NCI-H1092 treated with DMSO at 0.1 percent for 48 hours (cell line): ENCODE measurements around the gene AIFM2.
"Not testable (repeated sequence)": the region's sequence is repeated elsewhere in the genome, so short reads cannot be mapped to it uniquely, and the experiment has no call there.

Experiments
- DNase-seq: peaks from one replicate; lab custom pipeline; 2025; lab: John Stamatoyannopoulos, UW

Gene AIFM2

DNA sequence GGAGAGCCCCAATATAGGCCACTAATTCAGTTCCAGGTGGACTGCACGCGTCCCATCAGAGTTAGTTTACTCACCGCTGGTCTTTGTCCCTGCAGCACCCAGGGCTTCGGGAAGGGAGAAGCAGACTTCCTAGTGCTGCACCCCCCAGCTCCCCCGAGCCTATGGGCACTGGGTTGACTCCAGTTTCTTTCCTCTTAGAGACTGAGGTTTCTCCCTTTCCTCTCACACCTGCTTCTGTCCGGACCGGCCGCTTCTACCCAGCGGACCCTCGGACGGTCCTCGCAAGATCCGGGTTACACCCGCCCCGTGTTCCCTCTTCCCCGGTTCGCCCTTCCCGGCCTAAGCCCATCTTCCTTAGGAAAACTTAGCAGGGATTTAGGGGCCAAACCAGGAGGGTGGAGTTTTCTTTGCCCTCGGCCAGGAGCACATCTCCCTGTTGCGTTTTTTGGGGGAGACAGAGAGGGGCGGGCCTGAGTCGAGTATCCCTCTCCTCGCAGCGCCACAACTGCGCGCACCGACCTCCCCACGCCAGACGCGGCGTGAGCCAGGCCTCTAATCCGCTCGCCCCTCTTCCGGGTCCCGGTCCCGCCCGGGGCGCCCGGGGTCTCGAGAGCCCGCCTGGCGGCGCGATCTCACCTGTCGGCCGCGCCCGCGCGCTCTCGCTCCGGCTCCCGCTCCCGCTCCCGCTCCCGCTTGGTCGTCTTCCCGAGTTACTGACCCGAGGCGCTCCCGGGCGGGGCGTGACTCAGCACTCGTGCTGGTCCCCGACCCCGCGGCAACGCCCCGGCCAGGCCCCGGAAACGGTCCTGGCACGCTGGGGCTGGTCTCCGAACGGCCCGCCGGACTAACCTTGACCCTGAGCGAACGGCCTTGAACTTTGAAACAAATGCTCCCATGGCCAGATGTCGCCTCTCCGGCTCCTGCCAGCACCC lies at the start of gene AIFM2:
AIFM2 (minus strand) TSS at position 728 of the 932 bp plus-strand sequence. CDS start 8,741 bp downstream, outside the sequence.
- peak; percentile 15 for DNase-seq

DNA sequence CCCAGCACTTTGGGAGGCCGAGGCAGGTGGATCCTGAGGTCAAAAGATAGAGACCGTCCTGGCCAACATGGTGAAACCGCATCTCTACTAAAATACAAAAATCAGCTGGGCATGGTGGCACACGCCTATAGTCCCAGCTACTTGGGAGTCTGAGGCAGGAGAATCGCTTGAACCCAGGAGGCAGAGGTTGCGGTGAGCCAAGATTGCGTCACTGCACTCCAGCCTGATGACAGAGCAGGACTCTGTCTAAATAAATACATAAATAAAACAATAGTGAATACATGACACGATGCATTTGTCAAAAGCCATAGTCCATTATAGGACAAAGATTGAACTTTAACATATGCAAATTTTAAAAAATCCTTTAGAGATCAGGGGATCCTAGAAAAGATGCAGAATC lies 46.6 kb upstream of the AIFM2 start:
- not testable (repeated sequence) for DNase-seq

DNA sequence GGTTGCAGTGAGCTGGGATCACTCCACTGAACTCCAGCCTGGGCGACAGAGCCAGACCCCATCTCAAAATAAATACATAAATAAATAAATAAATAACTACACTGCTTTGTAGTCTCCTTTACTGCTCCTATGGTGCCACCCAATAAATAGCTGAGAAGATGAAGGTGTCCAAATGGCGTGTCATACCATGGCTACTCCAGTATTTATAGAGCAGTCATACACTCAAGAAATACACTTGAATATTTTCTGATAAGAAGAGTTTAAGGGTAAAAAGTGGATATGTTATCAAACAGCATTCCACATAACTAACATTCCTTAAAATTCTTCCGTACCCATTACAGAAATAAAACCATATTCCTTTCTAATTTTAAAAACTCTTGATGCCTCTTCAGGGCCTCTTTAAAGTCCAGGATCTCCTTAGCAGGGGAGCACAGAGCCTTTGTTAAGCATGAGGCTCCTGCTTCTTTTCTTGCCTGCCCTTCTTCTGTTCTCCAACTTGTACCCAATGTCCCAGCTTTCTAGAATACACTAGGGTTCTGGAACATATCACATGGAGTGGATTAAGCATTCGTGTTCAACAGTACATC lies 45.6 kb upstream of the AIFM2 start:
- no peak for DNase-seq

DNA sequence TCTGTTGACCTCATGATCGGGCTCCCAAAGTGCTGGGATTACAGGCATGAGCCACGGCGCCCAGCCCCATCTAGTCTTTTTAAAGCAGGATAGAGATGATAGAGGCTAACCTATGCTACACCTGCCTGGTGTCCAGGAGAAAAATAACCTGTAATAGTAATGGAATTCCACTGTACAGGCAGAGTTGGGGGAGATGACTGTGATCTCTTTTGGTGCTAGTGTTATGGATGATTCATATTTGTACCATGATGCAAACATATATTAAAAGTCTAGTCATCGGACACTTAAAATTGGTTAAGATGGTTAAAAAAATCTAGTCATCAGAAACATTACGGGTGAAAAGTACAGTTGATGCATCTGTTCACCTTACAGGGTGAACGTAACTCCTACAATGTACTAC lies 43.8 kb upstream of the AIFM2 start:
- no peak for DNase-seq

DNA sequence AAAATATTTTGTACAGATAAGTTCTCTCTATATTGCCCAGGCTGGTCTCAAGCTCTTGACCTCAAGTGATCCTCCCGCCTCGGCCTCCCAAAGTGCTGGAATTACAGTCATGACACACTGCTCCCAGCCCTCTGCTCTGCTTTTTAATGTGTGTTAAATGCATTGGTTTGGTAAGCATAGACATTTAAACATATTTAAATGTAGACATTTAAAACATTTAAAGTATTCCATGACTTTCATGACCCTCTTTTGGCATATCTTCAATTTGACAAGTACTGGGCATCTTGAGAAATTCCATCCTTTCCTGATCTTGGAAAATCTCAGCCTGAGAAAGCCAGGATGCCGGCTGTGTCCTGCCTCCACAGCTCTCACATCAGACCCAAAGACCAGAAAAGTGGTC lies 42.9 kb upstream of the AIFM2 start:
- DNase-seq: no peak

DNA sequence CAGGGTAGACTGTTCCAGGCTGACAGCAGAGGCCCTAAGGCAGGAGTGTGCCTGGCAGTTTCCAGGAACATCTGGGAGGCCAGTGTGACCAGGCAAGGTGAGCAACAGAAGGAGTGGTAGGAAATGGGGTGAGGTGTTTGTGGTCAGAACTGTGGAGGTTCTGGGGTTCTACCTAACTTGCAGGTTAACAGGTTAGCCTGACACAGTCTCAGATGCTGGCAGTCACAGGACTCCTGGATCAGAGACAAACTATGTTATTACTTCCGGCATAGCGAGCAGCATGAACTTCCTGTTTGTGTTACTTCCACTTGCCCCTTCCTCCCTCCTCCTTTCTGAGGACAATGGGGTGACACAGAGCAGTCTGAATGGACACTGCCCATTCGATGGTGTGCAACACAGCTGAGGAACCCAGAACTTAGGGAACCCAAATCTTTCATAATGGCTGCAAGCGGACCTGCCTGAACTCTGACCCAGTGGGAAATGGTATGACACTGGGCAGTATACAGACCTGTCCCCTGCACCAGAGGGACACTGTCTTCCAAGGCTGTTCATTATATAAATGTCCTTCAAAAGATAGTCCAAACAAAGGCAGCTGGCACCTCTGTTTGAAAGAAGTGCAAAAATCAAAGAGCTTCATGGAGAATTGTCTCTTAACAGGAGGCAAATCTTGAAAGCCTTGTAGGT lies 41.6 kb upstream of the AIFM2 start:
- no peak for DNase-seq

DNA sequence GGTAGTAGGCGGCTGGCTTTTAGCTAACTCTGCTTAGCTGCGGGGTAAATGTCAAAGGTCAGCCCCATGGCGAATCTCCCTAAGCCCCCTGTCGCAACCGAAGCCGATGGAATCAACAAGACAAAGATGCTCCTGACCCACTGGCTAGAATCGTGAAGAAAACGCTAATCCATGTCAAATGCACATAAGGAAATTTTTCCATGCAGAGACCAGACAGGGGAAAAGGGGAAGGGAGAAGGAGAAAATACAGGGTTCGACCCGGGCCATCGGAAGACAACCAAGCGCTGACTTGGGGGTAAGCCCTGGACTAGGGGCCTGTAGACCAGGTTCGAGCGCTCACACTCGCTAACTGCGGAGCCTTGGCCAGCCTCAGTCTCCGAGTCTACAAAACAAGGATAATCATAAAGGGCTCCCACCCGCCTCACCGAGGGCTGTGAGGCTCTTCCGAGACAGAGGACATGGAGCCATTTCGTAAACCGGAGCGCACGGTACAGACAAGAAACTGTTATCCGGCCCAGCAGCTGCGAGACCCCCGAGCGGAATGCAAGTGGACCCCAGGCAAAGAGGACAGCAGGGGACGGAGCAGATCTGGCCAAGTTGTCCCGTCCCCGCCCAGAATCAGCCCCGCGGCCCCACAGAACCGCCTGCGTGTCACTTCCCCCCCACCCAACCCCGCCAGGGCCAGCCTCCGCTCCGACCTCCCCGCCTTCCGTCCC lies 37.2 kb upstream of the AIFM2 start:
- no peak for DNase-seq

DNA sequence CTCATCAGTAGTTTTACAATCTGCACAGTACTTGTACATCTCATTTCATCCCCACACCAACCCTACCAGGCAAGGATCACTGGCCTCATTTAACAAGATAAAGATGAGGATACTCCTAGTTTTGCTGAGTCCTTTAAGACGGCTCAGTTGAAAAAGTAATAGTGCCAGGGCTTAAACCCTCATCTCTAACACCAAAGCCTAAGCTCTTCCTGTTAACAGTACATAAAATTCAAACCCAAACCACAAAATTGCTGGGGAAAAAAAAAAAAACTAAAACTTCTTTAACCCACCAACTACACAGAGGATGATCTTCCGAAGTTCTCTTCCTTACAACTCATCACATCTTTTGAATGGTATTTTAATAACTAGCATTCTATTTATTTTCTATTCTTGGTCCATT lies 36.4 kb upstream of the AIFM2 start:
- DNase-seq: no peak

DNA sequence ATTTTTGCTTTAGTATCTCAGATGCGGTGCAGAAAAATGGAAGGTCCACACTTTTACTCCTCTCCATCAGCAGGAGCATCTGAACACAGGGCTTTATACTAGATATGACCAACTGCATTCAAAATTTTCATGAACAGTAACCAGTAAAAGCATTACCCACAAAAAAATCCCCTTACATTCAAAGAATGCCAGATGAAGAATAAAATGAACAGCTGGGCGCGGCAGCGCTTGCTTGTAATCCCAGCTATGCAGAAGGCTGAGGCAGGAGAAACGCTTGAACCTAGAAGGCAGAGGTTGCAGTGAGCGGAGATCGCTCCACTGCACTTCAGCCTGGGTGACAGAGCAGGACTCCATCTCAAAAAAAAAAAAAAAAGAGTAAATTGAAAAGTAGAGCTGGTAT lies 34.6 kb upstream of the AIFM2 start:
- DNase-seq: no peak

DNA sequence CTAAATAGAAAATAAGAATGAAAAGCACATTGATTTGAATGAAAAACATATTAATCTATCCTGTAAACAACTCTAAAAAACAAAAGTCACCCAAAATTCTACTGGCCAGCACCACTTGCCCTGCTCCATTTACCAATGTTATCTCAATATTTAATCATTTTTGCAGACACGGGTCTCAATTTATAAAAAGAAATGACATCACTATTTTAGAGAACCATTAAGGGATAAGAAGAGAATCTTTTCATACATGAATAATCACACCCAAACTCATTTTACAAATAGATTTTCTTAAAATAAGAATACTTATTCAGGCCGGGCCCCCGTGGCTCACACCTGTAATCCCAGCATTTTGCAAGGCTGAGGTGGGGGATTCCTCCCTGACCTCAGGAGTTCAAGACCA lies 33.8 kb upstream of the AIFM2 start:
- DNase-seq: no peak

DNA sequence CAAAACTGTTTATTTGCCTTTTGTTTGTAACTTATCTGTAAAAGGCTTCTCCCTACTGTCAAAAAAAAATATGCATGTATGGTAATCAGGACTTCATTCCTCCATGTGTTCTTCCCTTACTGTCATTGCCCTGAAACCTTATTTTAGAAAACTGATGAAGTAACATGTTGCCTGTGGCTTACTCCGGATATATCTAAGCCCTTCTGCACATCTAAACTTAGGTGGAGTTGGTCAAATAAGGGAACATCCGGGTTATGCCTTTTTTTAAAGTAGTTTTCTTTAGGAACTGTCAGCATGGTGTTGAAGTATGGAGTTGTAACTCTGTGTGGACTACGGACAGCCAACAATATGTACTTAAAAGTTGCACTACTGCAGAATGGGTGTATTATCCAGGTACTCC lies 31.5 kb upstream of the AIFM2 start:
- no peak for DNase-seq

DNA sequence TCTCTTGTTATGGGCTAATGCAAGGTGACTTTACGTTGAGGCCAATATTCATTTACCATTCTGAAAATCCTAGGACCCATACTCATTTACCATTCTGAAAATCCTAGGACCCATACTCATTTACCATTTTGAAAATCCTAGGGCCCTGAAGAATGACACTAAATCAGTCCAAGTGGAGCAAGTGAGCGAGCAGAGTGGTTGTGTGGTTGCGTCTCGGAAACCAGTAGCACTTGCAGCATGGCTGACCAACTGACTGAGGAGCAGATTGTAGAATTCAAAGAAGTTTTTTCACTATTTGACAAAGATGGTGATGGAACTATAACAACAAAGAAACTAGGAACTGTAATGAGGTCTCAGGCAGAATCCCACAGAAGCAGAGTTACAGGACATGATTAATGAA lies 30.8 kb upstream of the AIFM2 start:
- no peak for DNase-seq

DNA sequence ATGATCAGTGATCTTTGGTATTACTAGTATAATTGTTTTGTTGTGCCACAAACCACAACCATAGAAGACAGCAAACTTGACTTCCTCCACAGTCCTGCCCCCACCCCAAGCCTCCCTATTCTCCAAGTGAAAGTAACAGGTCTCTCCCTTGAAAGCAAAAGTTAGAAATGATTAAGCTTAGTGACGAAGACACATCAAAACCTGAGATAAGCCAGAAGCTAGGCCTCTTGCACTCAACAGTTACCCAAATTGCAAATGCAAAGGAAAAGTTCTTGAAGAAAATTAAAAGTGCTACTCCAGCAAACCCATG lies 30.2 kb upstream of the AIFM2 start:
- no peak for DNase-seq

DNA sequence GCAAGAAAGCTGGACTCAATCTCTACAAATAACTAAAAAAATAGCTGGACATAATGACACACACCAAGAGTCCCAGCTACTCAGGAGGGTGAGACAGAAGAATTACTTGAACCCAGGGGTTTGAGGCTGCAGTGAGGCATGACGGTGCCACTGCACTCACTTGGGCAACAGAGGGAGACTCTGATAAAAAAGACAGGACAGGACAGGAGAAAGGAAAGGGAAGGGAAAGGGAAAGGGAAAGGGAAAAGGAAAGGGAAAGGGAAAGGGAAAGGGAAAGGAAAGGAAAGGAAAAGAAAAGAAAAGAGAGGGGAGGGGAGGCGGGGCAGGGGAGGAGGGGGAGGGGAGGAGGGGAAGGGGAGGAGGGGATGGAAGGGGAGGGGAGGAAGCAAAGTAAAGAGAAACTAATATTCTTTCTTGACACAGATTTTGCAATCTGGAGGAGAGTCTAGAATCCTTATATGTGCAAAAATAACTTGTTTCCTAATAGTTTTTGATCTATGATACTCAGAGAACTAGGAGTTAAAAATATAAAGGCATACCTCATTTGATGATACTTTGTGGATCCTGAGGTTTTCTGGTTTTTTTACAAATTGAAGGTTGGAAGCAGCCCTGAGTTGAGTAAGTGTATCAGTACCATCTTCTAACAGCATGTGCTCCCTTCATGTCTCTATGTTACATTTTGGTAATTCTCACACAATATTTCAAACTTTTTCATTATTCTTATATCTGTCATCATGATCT lies 29.7 kb upstream of the AIFM2 start:
- no peak for DNase-seq

DNA sequence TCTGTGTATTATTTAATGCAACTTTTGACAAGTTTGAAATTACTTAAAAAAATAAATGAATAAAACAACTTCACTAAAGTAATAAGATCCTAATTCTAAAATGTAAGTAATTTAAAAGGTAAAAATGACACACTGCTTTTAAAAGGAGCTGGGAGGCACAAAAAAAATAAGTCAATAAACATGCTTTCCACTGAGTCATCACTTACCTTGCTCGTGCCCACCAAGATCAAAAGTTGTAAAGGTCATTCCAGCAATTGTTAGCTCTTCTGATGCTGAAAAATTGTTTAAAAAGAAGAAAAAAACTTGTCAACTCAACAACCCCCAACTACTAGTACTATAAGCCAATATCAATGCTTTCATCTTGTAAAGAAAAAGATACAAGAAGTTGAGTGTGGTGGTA lies 28.2 kb upstream of the AIFM2 start:
- DNase-seq: no peak

DNA sequence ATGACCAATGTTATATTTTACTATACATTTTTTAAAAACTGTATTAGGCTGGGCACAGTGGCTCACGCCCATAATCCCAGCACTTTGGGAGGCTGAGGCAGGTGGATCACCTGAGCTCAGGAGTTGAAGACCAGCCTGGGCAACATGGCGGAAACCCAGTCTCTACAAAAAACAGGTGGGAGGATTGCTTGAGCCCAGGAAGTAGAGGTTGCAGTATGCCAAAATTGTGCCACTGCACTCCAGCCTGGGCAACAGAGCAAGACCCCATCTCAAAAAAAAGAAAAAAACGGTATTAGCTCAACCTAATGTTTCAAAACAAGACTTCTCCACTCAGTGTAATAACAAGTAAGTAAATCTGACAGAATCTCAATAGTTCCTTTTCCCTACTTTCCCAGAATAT lies 26.7 kb upstream of the AIFM2 start:
- DNase-seq: not testable (repeated sequence)

DNA sequence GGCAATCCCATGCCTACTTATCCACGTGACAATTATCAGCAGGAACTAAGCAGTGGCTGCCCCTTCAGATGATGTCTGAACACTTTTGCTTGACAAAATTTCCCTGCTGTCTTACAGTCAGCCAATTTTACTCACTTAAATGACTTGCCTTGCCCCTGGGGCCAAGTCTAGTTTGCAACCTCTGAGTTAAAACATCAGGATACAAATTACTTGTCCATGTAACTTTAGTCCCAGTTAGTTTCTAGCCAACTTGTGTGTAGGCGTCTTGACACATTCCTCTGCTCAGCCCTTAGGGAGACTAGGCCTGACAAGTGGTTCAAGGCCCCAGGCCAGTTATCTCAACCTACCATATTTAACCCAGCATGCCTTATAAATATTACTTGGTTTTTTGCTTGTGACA lies 25.5 kb upstream of the AIFM2 start:
- no peak for DNase-seq

DNA sequence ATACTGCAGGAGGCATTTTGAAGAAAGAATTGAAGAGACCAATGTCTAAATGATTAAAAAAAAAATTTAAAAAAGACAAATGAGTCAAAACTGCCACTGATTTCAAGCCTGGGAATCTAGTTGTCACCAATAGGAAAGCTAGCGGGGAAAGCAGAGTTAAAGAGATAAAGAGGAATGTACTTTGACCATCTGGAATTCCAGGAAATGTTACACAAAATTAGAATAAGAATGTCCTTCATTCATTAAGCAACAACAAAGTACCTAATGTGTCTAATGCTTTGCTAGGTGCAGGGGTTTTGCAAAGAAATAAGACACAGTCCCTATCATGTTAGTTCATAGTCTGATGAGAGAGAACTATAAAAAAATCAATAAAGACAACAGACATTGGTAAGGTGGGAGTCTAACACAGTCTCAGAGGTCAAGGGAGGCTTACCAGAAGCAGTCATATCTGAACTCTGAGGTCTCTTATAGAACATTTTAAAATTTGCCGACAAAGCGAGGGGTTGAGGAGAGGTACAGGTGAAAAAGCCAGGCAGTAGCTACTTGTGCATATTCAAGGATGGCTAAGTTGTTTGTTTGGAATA lies 22.7 kb upstream of the AIFM2 start:
- no peak for DNase-seq

DNA sequence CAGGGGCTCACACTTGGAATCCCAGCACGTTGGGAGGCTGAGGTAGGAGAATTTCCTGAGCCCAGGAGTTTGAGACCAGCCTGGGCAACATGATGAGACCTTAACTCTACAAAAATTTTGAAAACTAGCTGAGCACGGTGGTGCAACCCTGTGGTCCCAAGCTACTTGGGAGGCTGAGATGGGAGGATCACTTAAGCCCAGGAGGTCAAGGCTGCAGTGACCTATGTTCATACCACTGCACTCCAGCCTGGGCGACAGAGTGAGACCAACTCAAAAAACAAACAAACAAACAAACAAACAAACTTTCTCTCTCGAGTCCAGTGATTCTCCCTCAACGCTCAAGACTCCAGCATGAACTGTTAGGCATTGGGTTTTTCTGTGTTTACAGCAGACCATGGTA lies 15.9 kb upstream of the AIFM2 start:
- no peak for DNase-seq

DNA sequence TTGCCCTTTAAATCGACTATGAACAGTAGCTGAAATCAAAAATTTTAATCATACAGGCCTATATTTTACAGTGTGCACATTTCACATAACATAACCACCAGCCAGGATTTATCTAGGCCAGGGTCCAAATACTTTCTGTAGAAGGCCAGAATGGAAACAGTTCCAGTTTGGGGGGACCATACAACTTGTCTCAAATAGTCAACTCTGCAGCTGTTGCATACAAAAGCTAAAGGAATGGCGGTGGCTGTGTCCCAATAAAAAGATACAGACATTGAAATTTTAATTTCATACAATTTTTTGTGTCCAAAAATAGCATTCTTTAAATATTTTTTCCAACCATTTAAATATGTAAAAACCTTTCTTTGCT lies 14.6 kb upstream of the AIFM2 start:
- DNase-seq: no peak

DNA sequence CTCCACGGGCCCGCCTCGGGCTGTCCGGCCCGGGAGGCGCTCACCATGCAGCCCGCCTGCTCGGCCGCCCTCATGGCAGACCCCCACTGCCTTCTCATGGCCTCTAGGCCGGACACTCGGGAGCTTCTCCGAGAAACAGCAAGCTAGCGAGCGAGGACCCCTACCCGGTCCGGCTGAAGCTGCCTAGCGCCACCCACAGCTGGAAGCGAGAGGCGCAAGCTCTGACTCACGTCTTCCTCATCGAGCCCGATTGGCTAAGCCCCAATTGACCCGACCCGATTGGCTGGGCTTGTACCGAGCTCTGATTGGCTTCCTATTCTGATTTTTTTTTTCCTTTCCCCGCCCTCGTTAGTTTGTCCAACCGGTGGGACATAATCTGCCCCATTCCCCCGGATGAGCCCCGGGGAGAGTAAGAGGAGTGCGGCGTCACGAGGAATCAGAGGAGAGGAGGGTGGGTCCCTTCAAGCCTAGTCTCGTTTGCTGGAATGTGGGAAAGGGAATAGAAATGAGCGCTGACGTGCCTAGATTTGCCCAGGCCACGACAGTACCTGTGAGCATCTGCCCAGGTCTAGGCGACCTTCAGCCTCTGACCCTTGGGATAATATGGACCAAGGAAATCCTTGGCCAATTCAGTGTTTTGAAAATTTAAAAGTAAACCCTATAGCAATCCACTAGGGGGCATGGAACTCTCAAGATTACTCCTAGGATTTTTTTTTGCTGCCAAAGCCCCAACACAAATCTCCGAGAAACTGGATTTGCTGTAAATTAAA lies 14.0 kb upstream of the AIFM2 start, which contains the start of gene TYSND1:
TYSND1 (minus strand) TSS at position 212 of the 770 bp plus-strand sequence; CDS start at position 98, 114 bp downstream.
- peak; percentile 95 for DNase-seq
